Stimulated activated CD4-positive, alpha-beta T cell treated with anti-CD3 and anti-CD28 coated beads, Interleukin-2, amount 100 ng/mL, for 24 hours (primary cell): ENCODE results near the gene RHOB.
"Not testable (repeated sequence)": the region's sequence is repeated elsewhere in the genome, so short reads cannot be mapped to it uniquely, and the experiment has no call there.

ENCODE experiments used
- DNase-seq, 2 donors: peaks; one replicate each; pipeline ENCODE4 v3.0.0-alpha.2; 2020

The RHOB gene

DNA sequence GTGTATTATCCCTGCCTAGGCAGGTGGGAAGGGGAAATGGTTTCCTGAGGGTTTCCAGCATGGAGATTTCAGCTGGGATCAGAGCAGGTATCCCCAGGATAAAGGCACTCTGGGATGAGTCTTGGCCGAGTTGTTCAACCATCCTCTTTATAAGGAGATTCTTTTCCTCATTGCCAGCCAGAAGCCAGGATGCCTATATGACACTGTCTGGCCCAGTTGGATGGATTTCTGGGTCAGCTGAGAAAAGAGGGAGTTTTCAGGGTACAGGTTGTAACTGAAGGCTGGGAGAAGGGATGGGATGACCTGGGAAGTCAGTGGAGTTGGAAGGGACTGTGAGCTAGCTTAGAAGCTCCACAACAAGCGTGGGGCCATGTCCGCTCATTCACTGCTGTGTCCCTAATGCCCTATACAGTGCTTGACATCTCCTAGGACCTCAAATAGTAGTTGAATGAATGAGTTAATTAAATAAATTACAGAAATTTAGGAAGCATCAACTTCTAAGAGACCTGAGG is 8.3 kb downstream of the RHOB start:
- DNase-seq = no peak

- DNase-seq = no peak
Observed at GRCh38 chr2:20456116-20456571, 9.3 kb downstream of the RHOB start.

GRCh38 chr2:20456636-20457426 is 10.0 kb downstream of the RHOB start:
- DNase-seq = no peak

GRCh38 chr2:20457661-20458630 is 11.1 kb downstream of the RHOB start:
- DNase-seq = no peak

DNA sequence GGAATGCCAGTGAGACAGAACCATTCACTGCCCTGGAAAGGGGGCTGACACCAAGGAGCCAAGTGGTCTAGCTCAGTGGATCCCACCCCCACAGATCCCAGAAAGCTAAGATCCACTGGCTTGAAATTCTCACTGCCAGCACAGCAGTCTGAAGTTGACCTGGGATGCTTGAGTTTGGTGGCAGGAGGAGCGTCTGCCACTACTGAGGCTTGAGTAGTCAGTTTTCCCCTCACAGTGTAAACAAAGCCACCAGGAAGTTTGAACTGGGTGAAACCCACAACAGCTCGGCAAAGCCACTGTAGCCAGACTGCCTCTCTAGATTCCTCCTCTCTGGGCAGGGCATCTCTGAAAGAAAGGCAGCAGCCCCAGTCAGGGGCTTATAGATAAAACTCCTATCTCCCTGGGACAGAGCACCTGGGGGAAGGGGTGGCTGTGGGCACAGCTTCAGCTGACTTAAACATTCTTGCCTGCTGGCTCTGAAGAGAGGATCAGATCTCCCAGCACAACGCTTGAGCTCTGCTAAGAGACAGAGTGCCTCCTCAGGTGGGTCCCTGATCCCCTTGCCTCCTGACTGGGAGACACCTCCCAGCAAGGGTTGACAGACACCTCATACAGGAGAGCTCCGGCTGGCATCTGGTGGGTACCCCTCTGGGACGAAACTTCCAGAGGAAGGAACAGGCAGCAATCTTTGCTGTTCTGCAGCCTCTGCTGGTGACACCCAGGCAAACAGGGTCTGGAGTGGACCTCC is 12.0 kb downstream of the RHOB start:
- not testable (repeated sequence) for DNase-seq

DNA sequence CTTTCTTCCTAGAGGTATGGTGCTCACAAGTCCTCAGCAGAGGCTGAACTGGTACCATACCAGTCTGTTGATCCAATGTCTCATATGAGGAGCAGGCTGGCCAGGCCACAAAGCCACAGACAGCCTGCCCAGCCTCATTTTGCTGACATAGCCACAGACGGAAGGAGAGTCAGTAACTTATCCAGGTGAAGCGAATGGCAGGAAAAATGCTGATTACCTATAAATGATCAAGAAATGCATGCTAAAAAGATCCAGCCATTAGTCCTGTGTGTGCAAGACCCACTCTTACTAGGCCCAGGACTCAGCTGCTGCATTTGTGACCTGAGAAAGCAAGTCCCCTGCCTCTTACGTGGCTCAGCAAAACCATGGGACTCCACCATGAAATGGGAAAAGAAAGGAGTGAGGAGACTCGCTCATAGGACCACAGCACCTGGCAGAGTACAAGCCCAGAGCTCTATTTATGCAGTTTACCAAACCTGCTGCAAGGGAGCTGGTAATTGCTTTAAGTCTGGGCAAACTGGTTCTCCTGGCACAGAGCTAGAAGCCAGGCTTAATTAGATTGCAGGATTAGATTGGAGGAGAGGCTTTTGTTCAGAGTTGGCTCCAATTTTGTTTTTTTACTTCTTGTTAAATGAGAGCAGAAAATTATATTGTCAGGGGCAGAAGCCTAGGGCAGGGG is 19.0 kb downstream of the RHOB start:
- no peak for DNase-seq

DNA sequence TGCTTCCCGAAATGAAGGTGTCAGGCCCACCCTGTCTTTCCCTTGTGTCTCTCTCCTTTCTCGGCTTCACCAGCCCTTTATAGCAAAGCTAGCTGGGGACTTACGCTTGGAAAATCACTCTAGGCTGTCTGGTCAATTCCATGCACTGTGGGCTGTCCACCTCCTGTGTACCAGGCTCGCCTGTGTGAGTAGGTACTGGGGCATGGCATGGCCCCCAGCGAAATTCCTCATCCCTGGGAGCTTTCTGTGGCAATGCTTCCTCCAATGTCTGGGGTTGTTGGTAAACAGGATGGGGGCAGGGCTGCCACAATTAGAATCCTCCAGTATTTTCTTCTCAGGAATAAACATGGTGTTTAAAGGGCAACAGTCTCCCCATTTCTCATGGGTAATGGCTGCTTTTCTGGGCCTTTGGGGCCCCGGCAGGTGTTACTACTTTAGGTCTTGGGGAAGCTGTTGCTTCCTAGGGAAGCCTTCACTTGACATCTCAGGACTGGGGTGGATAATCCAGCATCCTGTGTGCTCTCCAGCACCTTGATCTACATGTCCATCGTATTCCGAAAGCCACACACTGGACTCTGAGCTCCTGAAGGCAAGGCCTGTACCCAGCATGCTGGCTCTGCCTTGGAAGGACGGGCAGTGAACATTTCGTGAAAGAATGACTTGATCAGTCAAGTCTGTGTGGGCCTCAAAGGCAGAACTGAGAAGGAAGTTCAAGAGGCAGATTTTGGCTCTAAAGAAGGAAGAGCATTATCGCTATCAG is 21.1 kb downstream of the RHOB start:
- DNase-seq = no peak

DNA sequence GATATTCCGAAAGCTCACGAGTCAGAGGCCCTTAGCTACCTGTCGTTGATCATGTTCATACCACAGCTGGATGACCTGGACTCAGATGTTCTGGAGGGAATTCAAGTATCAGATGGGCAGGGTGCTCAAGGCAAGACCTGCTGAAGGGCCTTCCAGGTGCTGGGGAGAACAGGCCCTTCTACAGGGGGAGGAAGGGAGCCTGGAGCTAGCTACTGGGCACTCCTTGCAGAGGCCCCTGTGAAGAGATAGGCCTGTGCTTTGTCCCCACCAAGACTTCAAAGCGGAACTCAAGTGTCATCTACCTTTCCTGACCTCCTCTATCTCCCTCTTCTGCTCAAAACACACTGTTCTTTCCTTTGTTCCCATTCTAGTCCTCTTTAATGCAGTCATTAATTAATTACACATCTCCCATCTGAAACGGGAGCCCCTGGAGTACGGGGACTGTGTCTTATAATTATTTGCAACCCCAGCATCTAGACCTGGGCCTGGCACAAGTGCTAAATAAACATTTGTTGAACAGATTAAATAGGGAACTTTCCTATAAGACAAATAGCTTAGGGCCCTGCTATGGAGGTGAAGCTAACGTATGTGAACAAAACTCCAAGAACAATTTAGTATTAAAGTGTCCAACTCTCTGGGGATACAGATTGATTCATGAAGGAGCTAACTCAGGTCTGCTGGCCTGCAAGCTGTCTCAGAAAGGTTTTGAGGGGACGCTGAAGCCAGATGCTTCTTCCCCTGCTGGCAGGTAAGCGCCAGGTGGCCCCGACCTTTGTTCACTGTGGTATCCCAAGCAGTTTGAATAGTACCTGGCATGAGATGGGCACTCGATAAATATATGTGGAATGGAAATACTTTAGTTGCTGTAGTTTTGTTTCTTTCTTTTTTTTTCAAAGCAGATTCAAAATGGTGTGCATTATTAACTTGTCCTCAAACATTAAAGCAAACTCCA is 22.0 kb downstream of the RHOB start:
- no peak for DNase-seq

DNA sequence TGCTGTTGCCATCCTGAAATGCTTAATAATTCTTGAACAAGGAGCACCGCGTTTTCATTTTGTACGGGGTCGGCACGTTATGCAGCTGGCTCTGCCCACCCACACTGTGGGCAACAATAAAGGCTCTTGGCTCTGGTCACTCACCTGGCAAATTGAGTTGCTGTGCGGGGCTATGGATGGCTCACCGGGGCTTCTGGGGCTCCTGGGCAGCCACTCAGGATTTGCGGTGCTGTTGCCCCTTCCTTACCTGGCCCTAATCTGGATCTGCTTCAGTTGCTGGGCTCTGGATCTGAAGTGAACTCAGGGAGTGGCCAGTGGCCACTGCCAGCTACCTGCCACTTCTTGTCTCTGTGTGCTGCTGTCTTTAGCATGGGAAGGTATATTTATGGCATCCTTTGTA is 22.7 kb downstream of the RHOB start:
- no peak for DNase-seq

DNA sequence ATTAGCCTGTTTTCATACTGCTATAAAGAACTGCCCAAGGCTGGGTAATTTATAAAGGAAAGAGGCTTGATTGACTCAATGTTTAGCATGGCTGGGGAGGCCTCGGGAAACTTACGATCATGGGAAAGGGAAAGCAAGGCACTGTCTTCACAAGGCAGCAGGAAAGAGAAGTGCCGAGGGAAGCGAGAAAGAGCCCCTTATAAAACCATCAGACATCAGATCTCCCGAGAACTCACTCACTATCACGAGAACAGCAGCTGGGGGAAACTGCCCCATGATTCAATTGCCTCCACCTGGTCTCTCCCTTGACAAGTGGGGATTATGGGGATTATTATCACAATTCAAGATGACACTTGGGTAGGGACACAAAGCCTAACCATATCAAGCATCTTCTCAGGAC is 23.3 kb downstream of the RHOB start:
- DNase-seq = no peak

DNA sequence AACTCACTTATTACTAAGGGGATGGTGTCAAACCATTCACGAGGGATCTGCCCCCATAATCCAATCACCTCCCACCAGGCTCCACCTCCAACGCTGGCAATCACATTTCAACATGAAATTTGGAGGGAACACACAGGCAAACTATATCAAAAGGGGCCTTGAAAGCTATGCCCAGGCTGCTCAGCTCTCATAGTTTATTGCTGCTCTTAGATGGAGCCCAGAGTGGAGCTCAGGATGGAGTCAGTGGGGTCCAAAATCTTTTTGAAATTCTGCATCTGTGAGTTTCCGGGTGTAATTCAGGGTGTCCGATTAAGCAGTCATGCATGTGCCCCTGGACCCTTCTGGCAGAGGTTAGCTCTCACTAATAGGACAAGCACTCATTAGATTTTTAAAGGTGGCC is 24.3 kb downstream of the RHOB start:
- DNase-seq = no peak

- no peak for DNase-seq
Observed at GRCh38 chr2:20471902-20472559, 25.2 kb downstream of the RHOB start.

- no peak for DNase-seq
Observed at GRCh38 chr2:20472569-20472968, 25.7 kb downstream of the RHOB start.

DNA sequence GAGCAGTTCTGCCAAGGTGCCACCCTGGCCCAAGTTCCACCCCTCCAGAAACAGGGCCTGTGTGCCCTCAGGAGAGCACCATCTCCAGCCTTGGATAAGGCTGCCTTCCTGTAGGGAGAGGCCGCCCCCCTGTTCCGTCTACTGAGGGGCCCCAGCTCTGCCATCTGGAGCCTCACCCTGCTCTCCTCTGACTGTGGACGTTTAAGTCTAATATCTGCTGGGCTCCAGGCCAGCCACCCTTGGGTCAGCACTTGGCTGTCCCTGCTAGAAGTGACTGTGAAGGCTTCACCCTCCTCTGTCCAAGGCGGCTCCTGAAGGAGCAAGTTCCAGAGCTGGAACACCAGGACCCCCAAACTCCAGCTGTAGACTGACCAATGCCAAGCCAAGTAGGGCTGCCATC is 26.3 kb downstream of the RHOB start:
- no peak for DNase-seq

DNA sequence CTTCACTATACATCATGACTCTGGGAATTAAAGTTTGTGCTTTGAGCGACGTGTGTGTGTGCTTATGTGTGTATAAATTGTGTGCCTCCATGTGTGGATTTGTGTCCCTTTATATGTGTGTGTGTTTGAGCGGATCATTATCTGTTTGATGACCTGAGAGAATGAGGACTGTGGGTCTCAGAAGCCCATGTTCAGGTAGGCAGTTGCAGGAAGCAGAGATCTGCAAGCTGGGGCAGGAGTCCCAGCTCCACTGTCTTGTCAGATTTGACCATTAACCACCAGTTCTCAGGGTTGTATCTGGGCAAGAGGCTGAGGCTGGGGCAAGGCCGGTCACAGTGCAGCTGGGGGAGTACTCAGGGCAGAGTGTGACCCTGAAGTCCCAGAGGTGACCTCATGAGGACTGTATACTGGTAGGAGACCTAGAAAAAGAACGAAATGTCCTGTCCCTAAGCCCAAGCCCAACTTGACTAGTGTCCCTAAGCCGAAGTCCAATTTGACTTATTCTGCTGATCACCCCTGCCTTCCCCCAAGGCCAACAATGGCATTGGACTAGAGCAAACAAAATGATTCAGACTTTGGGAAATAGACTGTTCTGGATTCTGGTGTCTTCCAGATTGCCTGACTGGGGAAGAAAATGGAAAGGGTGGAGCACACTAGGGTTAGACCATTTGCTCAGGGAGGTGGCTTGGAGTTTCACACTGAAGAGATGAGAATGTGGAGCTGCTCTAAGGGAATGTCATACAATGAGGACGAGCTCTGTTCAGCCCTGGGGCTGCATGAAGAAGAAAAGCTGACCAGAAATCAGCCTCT is 28.1 kb downstream of the RHOB start:
- no peak for DNase-seq

GRCh38 chr2:20475567-20475952 is 28.7 kb downstream of the RHOB start:
- no peak for DNase-seq

GRCh38 chr2:20476481-20476880 is 29.6 kb downstream of the RHOB start:
- DNase-seq = no peak

GRCh38 chr2:20476950-20477349 is 30.1 kb downstream of the RHOB start:
- no peak for DNase-seq

GRCh38 chr2:20478961-20479360 is 32.1 kb downstream of the RHOB start:
- DNase-seq = no peak
